ENCODE data around the gene CHST2. TPM values are rescaled to one million over a fixed set of nuclear protein-coding genes. Genes with fewer than 3 reads are reported as not detected.

CHST2 gene
- total RNA-seq, 4 donors from 2014 or later = 0.75 to 8.8 (median 3.0) TPM

- H3K27me3 ChIP-seq = no peaks in the 10 kb centered on the region
- no peaks in the 10 kb centered on the region for H3K36me3 ChIP-seq
- peaks cover 4 to 5% of the 10 kb centered on the region in 2 donors for H3K9me3 ChIP-seq
- in situ Hi-C loops (cut with MboI; ENCODE audit: low pct_ligation_motif_present in 1 of 4, low pct_unique_long_range_greater_than_20kb in 1 of 4, low sequenced_read_pairs in 3 of 4) (no loop called here), intact Hi-C loops (cut with DNase I; ENCODE audit: low total_unique reads) (no loop called here)
- no peak overlapping the region for H3K27ac ChIP-seq
- 88% methylated on average over 5 of the region's 5 CpGs for WGBS, 2 donors (ENCODE audit: low coverage in 1 of 2)
- no peak for TF ChIP-seq POLR2AphosphoS5 (IDR thresholded peaks at IDR 0.05)
- no peak for TF ChIP-seq POLR2A (IDR thresholded peaks at IDR 0.05)
- TF ChIP-seq EP300 (IDR thresholded peaks at IDR 0.05; ENCODE audit: low read depth) = no peak
- TF ChIP-seq CTCF (IDR thresholded peaks at IDR 0.05) = no peak
- no peak overlapping the region for H3K4me3 ChIP-seq
- H3K4me1 ChIP-seq = no peaks in the 10 kb centered on the region
- no peak for DNase-seq
Observed at GRCh38 chr3:143110371-143110770, 9.2 kb upstream of the CHST2 start.

- H3K27ac ChIP-seq = peak overlapping the region; percentile 64 to 81 (median 73)
- WGBS, 2 donors (ENCODE audit: low coverage in 1 of 2) = 48% methylated on average over 13 of the region's 13 CpGs; no CpG with 5 or more reads in 1 of the 2 donors
Observed at GRCh38 chr3:143118630-143119008, 952 bp upstream of the CHST2 start.

DNA sequence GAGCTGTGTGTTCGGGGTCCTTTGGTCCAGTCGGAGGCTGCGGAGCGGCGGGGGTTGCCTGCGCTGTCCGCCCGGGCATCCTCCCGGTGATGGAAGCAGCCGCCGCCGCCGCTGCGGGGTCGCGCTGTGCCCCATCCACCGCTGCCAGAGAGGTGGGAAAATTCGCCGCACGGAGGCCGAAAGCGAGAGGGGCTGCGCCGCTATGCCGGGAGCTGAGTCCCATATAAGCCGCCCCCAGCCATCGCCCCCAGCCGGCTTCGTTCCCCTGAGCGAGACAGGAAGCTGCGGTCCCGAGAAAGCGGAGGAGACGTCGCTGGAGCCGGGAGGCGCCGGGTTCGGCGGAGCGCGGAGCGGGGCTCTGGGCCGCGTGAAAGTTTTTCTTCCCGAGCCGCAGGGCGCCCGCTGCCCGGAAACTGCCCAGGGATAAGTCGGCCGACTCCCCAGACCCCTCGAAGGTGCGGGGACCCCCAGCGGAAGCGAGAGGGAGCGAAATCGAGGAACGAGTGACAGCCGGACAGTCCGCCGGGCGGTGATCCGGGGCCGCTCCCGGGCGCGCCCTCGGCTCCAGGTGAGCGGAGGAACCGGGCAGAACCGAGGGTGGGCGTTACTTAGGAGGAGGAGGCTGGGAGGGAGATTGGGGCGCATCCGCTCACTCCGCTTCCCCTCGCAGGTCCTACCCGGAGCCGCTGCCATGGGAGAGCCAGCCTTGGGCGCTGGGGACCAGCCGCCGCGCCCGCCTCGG is 574 bp downstream of the CHST2 start:
- H3K27ac ChIP-seq = peak overlapping the region; percentile 64 to 81 (median 73)

More at GRCh38 chr3:143118630-143119008, 952 bp upstream of the CHST2 start:
- DNase-seq = no peak
- TF ChIP-seq POLR2A (IDR thresholded peaks at IDR 0.05) = no peak
- no peak for TF ChIP-seq CTCF (IDR thresholded peaks at IDR 0.05)
- no peak for TF ChIP-seq EP300 (IDR thresholded peaks at IDR 0.05; ENCODE audit: low read depth)
- TF ChIP-seq POLR2AphosphoS5 (IDR thresholded peaks at IDR 0.05) = no peak
- intact Hi-C loops (cut with DNase I; ENCODE audit: low total_unique reads) = no loop called here
- in situ Hi-C loops (cut with MboI; ENCODE audit: low pct_ligation_motif_present in 1 of 4, low pct_unique_long_range_greater_than_20kb in 1 of 4, low sequenced_read_pairs in 3 of 4) = no loop called here
- Histone ChIP-seq H3K27me3 (peaks cover 54% of the 10 kb centered on the region), H3K36me3 (no peaks in the 10 kb centered on the region), H3K9me3 (no peaks in the 10 kb centered on the region), H3K4me3 (peak overlapping the region in 3 of 4 donors; percentile 55 to 77 (median 57)), H3K4me1 (peaks cover 0 to 27% (median 14%) of the 10 kb centered on the region in 4 donors)

More for the DNA sequence above, 574 bp downstream of the CHST2 start:
- WGBS, 2 donors (ENCODE audit: low coverage in 1 of 2) = 1% methylated on average over 81 of the region's 85 CpGs; no CpG with 5 or more reads in 1 of the 2 donors
- intact Hi-C loops (cut with DNase I; ENCODE audit: low total_unique reads) (no loop called here), in situ Hi-C loops (cut with MboI; ENCODE audit: low pct_ligation_motif_present in 1 of 4, low pct_unique_long_range_greater_than_20kb in 1 of 4, low sequenced_read_pairs in 3 of 4) (no loop called here)
- Histone ChIP-seq H3K27me3 (peaks cover 54% of the 10 kb centered on the region), H3K4me1 (peaks cover 0 to 27% (median 20%) of the 10 kb centered on the region in 4 donors), H3K36me3 (no peaks in the 10 kb centered on the region), H3K4me3 (peak overlapping the region; percentile 51 to 77 (median 56)), H3K9me3 (no peaks in the 10 kb centered on the region)
- TF ChIP-seq CTCF (IDR thresholded peaks at IDR 0.05) (no peak), EP300 (IDR thresholded peaks at IDR 0.05; ENCODE audit: low read depth) (no peak), POLR2AphosphoS5 (IDR thresholded peaks at IDR 0.05) (no peak), POLR2A (IDR thresholded peaks at IDR 0.05) (no peak)
- peak; percentile 17 for DNase-seq
